ENCODE data around the gene NTN1. TPM values are rescaled to one million over a fixed set of nuclear protein-coding genes. Genes with fewer than 3 reads are reported as not detected.

The NTN1 gene
- total RNA-seq, 1 experiment from 2014 or later, result 14.5 TPM

DNA sequence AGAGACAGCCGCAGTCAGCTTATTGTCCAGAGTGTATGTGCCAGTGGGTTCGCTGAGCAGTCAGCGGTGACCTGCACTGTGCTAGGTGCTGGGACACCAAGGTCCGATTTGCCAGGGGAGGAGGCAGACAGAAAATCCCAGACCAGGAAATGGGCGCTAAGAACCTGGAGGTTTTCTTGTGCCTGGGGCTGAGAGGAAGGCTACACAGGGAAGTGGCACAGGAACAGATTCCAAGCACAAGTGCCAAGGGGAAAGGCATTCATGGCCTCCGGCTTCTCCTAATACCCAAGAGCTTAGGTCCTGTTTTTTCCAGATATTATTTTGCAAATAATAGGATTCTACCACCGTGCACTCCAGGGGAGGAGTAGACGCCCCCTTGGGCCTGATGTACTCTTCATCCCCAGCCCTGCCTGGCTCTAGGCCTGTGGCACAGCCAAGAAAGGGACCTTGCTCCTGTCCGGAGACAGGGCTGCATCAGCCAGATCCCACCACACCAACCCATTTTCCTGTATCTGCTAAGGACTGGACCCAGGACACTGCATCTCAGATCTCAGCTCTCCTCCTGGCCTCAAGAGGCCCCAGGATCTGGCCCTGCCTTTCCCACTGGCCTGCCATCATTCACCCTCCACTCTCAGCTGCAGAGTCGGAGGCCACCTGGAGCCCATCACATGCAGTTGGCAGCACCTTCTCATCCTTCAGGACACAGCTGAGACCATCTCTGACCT lies 187.2 kb downstream of the NTN1 start:
- no peak for DNase-seq (ENCODE audit: low read depth, low spot score)
- POLR2A ChIA-PET, result no interaction called here
- H3K9me3 ChIP-seq (ENCODE audit: control insufficient read depth, insufficient read depth, low read depth, low read length), result no peaks in the 10 kb centered on the region
- H3K27me3 ChIP-seq (ENCODE audit: control insufficient read depth, insufficient read depth, low read length), result no peaks in the 10 kb centered on the region
- BruUV-seq (replicated peaks), result no TSS peak
- H3K36me3 ChIP-seq (ENCODE audit: control insufficient read depth, insufficient read depth, low read length), result no peaks in the 10 kb centered on the region
- TF ChIP-seq TCF7L2 (IDR thresholded peaks at IDR 0.05; ENCODE audit: low read depth, low read length) (no peak), SIN3A (IDR thresholded peaks at IDR 0.05; ENCODE audit: borderline replicate concordance, insufficient read depth, low read depth, low read length) (no peak), POLR2AphosphoS5 (IDR thresholded peaks at IDR 0.05; ENCODE audit: low read depth, low read length) (no peak)
- TF ChIP-seq, protein P1, sequence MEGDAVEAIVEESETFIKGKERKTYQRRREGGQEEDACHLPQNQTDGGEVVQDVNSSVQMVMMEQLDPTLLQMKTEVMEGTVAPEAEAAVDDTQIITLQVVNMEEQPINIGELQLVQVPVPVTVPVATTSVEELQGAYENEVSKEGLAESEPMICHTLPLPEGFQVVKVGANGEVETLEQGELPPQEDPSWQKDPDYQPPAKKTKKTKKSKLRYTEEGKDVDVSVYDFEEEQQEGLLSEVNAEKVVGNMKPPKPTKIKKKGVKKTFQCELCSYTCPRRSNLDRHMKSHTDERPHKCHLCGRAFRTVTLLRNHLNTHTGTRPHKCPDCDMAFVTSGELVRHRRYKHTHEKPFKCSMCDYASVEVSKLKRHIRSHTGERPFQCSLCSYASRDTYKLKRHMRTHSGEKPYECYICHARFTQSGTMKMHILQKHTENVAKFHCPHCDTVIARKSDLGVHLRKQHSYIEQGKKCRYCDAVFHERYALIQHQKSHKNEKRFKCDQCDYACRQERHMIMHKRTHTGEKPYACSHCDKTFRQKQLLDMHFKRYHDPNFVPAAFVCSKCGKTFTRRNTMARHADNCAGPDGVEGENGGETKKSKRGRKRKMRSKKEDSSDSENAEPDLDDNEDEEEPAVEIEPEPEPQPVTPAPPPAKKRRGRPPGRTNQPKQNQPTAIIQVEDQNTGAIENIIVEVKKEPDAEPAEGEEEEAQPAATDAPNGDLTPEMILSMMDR (IDR thresholded peaks at IDR 0.05), result no peak
- TF ChIP-seq, protein P2, sequence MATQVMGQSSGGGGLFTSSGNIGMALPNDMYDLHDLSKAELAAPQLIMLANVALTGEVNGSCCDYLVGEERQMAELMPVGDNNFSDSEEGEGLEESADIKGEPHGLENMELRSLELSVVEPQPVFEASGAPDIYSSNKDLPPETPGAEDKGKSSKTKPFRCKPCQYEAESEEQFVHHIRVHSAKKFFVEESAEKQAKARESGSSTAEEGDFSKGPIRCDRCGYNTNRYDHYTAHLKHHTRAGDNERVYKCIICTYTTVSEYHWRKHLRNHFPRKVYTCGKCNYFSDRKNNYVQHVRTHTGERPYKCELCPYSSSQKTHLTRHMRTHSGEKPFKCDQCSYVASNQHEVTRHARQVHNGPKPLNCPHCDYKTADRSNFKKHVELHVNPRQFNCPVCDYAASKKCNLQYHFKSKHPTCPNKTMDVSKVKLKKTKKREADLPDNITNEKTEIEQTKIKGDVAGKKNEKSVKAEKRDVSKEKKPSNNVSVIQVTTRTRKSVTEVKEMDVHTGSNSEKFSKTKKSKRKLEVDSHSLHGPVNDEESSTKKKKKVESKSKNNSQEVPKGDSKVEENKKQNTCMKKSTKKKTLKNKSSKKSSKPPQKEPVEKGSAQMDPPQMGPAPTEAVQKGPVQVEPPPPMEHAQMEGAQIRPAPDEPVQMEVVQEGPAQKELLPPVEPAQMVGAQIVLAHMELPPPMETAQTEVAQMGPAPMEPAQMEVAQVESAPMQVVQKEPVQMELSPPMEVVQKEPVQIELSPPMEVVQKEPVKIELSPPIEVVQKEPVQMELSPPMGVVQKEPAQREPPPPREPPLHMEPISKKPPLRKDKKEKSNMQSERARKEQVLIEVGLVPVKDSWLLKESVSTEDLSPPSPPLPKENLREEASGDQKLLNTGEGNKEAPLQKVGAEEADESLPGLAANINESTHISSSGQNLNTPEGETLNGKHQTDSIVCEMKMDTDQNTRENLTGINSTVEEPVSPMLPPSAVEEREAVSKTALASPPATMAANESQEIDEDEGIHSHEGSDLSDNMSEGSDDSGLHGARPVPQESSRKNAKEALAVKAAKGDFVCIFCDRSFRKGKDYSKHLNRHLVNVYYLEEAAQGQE (IDR thresholded peaks at IDR 0.05; ENCODE audit: insufficient read depth in 1 of 2, low read depth in 2 of 2, low read length in 1 of 2), result no peak
- no peak for ATAC-seq
- H3K4me3 ChIP-seq (ENCODE audit: low read depth in 2 of 2, low read length in 2 of 2), result no peak overlapping the region
- CTCF ChIA-PET, result no interaction called here
- intact Hi-C loops (cut with micrococcal nuclease; ENCODE audit: unreplicated experiment) (no loop called here), in situ Hi-C loops (cut with HindIII; ENCODE audit: low pct_unique_long_range_greater_than_20kb, low sequenced_read_pairs) (no loop called here)
- no peaks in the 10 kb centered on the region for H3K4me1 ChIP-seq (ENCODE audit: control insufficient read depth, insufficient read depth, low read length)
- H3K27ac ChIP-seq (ENCODE audit: low read length), result no peak overlapping the region

DNA sequence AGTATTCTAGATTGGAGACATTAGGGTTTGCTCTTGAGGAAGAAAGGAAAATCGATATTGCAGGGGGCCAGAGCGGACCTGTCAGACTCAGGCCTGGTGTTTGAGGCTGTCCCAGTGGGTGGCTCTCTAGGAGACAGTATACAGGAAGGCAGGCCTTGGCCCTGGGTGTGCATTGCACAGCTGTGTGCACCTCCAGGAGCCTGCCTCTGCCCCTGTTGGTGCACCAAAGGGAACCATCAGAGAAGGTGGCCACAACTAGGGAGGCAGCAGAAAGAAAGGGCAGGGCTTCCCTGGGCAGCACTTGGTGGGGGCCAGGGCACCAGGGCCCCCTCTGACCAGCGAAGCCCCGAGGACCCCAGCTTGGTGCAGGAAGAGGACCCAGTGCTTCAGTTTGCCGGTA lies 188.0 kb downstream of the NTN1 start:
- Histone ChIP-seq H3K27me3 (ENCODE audit: control insufficient read depth, insufficient read depth, low read length) (no peaks in the 10 kb centered on the region), H3K9me3 (ENCODE audit: control insufficient read depth, insufficient read depth, low read depth, low read length) (no peaks in the 10 kb centered on the region), H3K4me3 (ENCODE audit: low read depth in 2 of 2, low read length in 2 of 2) (no peak overlapping the region), H3K4me1 (ENCODE audit: control insufficient read depth, insufficient read depth, low read length) (no peaks in the 10 kb centered on the region), H3K27ac (ENCODE audit: low read length) (no peak overlapping the region), H3K36me3 (ENCODE audit: control insufficient read depth, insufficient read depth, low read length) (no peaks in the 10 kb centered on the region)
- CTCF ChIA-PET, result no interaction called here
- in situ Hi-C loops (cut with HindIII; ENCODE audit: low pct_unique_long_range_greater_than_20kb, low sequenced_read_pairs), result no loop called here
- TF ChIP-seq POLR2AphosphoS5 (IDR thresholded peaks at IDR 0.05; ENCODE audit: low read depth, low read length), result no peak
- TF ChIP-seq, protein P2 (IDR thresholded peaks at IDR 0.05; ENCODE audit: insufficient read depth in 1 of 2, low read depth in 2 of 2, low read length in 1 of 2), result no peak
- TF ChIP-seq TCF7L2 (IDR thresholded peaks at IDR 0.05; ENCODE audit: low read depth, low read length), result no peak
- ATAC-seq (no peak), DNase-seq (ENCODE audit: low read depth, low spot score) (no peak)
- POLR2A ChIA-PET, result no interaction called here
- intact Hi-C loops (cut with micrococcal nuclease; ENCODE audit: unreplicated experiment), result no loop called here
- BruUV-seq (replicated peaks), result no TSS peak
